ENCODE results near the gene PRDM5.

GRCh38 chr4:120839974-120840751 lies 82.4 kb downstream of the PRDM5 start:
- TF ChIP-seq CTCF (IDR thresholded peaks at IDR 0.05) (no peak), POLR2A (IDR thresholded peaks at IDR 0.05) (no peak)
